Hepatocyte (in vitro differentiated cells): Measurements from ENCODE around the gene STARD13.

Source experiments
- CTCF ChIP-seq: fragments of 200-600 bp; sonication (generic); IDR thresholded peaks from 2 replicates; pipeline ENCODE4 v1.5.1; 2016; ENCODE audit warnings: antibody characterized with exemption, mild to moderate bottlenecking; ENCODE audit not compliant: poor library complexity
- EZH2 ChIP-seq: fragments of 200-600 bp; sonication (generic); IDR thresholded peaks from 2 replicates; pipeline ENCODE4 v1.6.1; 2016; ENCODE audit warnings: antibody characterized with exemption, mild to moderate bottlenecking, borderline replicate concordance

- TF ChIP-seq EZH2 (no peak), CTCF (no peak)
Observed at GRCh38 chr13:33145667-33146066, 139.9 kb downstream of the STARD13 start.
